ENCODE measurements around the gene COL5A2.
A peak's percentile ranks its signal among the peaks of the same experiment; 100 is the strongest.

Gene COL5A2

GRCh38 chr2:189115126-189115525 lies 64.4 kb downstream of the COL5A2 start:
- no peak overlapping the region for H3K4me3 ChIP-seq (ENCODE audit: low read length)
- peak; percentile 45 for DNase-seq (ENCODE audit: low read depth)
- TF ChIP-seq, protein P1, sequence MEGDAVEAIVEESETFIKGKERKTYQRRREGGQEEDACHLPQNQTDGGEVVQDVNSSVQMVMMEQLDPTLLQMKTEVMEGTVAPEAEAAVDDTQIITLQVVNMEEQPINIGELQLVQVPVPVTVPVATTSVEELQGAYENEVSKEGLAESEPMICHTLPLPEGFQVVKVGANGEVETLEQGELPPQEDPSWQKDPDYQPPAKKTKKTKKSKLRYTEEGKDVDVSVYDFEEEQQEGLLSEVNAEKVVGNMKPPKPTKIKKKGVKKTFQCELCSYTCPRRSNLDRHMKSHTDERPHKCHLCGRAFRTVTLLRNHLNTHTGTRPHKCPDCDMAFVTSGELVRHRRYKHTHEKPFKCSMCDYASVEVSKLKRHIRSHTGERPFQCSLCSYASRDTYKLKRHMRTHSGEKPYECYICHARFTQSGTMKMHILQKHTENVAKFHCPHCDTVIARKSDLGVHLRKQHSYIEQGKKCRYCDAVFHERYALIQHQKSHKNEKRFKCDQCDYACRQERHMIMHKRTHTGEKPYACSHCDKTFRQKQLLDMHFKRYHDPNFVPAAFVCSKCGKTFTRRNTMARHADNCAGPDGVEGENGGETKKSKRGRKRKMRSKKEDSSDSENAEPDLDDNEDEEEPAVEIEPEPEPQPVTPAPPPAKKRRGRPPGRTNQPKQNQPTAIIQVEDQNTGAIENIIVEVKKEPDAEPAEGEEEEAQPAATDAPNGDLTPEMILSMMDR (conservative IDR thresholded peaks at IDR 0.05; ENCODE audit: low read length), result peak; percentile 28; the same call in 1 of the 2 replicates

DNA sequence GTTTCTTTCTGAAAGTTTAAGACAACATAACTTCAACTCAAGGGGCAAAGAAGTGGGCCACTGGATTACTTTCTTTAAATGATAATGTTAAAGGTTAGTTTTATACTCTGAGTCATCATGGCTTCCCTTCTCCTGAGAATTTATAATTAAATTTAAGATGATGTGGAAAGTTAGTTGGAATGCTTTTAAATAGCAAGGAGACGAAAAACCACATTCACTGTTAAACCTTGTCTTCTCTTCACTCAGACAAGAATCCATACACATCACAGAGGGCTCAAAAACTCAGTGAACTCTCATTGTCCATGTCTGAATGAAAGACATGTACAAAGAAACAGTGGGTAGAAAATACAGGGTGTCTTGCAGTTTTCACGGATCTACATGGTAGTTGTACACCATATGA lies 65.6 kb downstream of the COL5A2 start:
- TF ChIP-seq, protein P1 (conservative IDR thresholded peaks at IDR 0.05; ENCODE audit: low read length), result no peak
- no peak overlapping the region for H3K4me3 ChIP-seq (ENCODE audit: low read length)
- DNase-seq (ENCODE audit: low read depth), result peak; percentile 49

GRCh38 chr2:189111063-189111715 lies 68.4 kb downstream of the COL5A2 start:
- no peak for DNase-seq (ENCODE audit: low read depth)
- TF ChIP-seq, protein P1 (conservative IDR thresholded peaks at IDR 0.05; ENCODE audit: low read length), result no peak

GRCh38 chr2:189109921-189110397 lies 69.6 kb downstream of the COL5A2 start:
- TF ChIP-seq, protein P1 (conservative IDR thresholded peaks at IDR 0.05; ENCODE audit: low read length), result no peak
- peak; percentile 51 for DNase-seq (ENCODE audit: low read depth)
- no peak overlapping the region for H3K4me3 ChIP-seq (ENCODE audit: low read length)

More at GRCh38 chr2:189111063-189111715, 68.4 kb downstream of the COL5A2 start:
- H3K4me3 ChIP-seq (ENCODE audit: low read length), result no peak overlapping the region

- TF ChIP-seq, protein P1 (conservative IDR thresholded peaks at IDR 0.05; ENCODE audit: low read length), result no peak
- H3K4me3 ChIP-seq (ENCODE audit: low read length), result no peak overlapping the region
- DNase-seq (ENCODE audit: low read depth), result no peak
Observed at GRCh38 chr2:189104934-189105333, 74.6 kb downstream of the COL5A2 start.

GRCh38 chr2:189102735-189103134 lies 76.8 kb downstream of the COL5A2 start:
- TF ChIP-seq, protein P1 (conservative IDR thresholded peaks at IDR 0.05; ENCODE audit: low read length), result no peak
- no peak for DNase-seq (ENCODE audit: low read depth)

DNA sequence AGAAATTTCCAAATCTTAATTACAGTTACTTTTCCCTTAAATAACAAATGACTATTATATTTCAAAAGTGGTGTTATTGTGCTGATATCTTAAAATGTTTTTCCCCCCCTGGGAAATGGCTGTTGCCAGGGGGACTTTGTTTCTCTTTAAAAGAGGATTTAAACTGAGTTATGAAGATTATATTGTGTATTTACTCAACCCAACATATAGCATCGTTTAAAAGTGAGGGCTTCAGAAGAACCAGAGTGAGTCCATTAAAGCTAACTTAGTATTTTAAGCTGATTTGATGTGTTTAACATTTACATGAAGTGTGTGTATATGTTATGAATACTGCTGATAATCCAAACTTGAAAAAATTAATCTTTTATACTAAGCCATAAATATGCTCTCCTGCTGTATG lies 81.6 kb downstream of the COL5A2 start:
- TF ChIP-seq, protein P1 (conservative IDR thresholded peaks at IDR 0.05; ENCODE audit: low read length), result no peak
- H3K4me3 ChIP-seq (ENCODE audit: low read length), result no peak overlapping the region
- DNase-seq (ENCODE audit: low read depth), result no peak

More at GRCh38 chr2:189102735-189103134, 76.8 kb downstream of the COL5A2 start:
- no peak overlapping the region for H3K4me3 ChIP-seq (ENCODE audit: low read length)

Measured in AG10803 (cell line).